ENCODE results near the gene TH.

- TF ChIP-seq POLR2AphosphoS5 (IDR thresholded peaks at IDR 0.05) (no peak), CTCF (IDR thresholded peaks at IDR 0.05) (no peak), EP300 (IDR thresholded peaks at IDR 0.05) (no peak), POLR2A (IDR thresholded peaks at IDR 0.05) (no peak)
These were observed 51.1 kb downstream of the TH start for GRCh38 chr11:2120359-2121100.
